ENCODE results near the gene PCBP2. TPM values are rescaled to one million over a fixed set of nuclear protein-coding genes. Genes with fewer than 3 reads are reported as not detected.
A peak's percentile ranks its signal among the peaks of the same experiment; 100 is the strongest.

PCBP2 gene
- total RNA-seq, 6 experiments from 2014 or later, result 254 to 463 (median 347) TPM

- Histone ChIP-seq H3K4me3 (peak within 1 kb of the TSS; percentile 86 to 89 (median 88)), H3K9me3 (no peaks in the 10 kb centered on the region), H3K4me1 (peaks cover 0 to 16% (median 9%) of the 10 kb centered on the region in 4 donors), H3K27me3 (no peaks in the 10 kb centered on the region), H3K27ac (peak within 1 kb of the TSS; percentile 91 to 99 (median 98)), H3K36me3 (peaks cover 0 to 11% (median 2%) of the 10 kb centered on the region in 4 donors)
- intact Hi-C loops (cut with DNase I), result loop anchor here in 1 of 2 donors (10.0 kb wide), 1 partner anchor 176 kb away; the partner anchor contains the start of gene AAAS
- peak; percentile 95 to 98 (median 98) for DNase-seq
- peak; percentile 82 to 90 (median 86) for ATAC-seq
- 0% methylated on average over 39 of the region's 74 CpGs for WGBS (ENCODE audit: insufficient coverage, low coverage, low lambda C conversion rate, missing lambda C conversion rate)
- TF ChIP-seq POLR2A (IDR thresholded peaks at IDR 0.05) (peak; percentile 75), CTCF (IDR thresholded peaks at IDR 0.05) (peak in 1 of 4 donors; percentile 4)
These were observed 49.1 kb downstream of the PCBP2 start, which contains the start of gene TARBP2 for GRCh38 chr12:53500776-53501614. Gene TARBP2, plus strand, starts transcription at chr12:53501283. Its CDS starts 126 bp downstream, at chr12:53501409.

GRCh38 chr12:53501615-53502181 lies 49.8 kb downstream of the PCBP2 start:
- H3K36me3 ChIP-seq, result peaks cover 0 to 11% (median 5%) of the 10 kb centered on the region in 4 donors
- no peaks in the 10 kb centered on the region for H3K27me3 ChIP-seq
- intact Hi-C loops (cut with DNase I), result loop anchor here in 1 of 2 donors (10.0 kb wide), 1 partner anchor 177 kb away; the partner anchor contains the start of gene AAAS
- TF ChIP-seq POLR2A (IDR thresholded peaks at IDR 0.05) (no peak), CTCF (IDR thresholded peaks at IDR 0.05) (no peak)
- peaks cover 0 to 16% (median 9%) of the 10 kb centered on the region in 4 donors for H3K4me1 ChIP-seq
- H3K4me3 ChIP-seq, result peak overlapping the region; percentile 86 to 89 (median 88)
- WGBS (ENCODE audit: insufficient coverage, low coverage, low lambda C conversion rate, missing lambda C conversion rate), result 67% methylated on average over 7 of the region's 10 CpGs
- no peaks in the 10 kb centered on the region for H3K9me3 ChIP-seq
- H3K27ac ChIP-seq, result peak overlapping the region; percentile 91 to 99 (median 98)
- ATAC-seq (no peak), DNase-seq (peak in 1 of 3 donors; percentile 53)

GRCh38 chr12:53502331-53502730 lies 50.4 kb downstream of the PCBP2 start:
- Histone ChIP-seq H3K27me3 (no peaks in the 10 kb centered on the region), H3K36me3 (peaks cover 0 to 11% (median 5%) of the 10 kb centered on the region in 4 donors), H3K4me1 (peaks cover 0 to 16% (median 9%) of the 10 kb centered on the region in 4 donors), H3K4me3 (peak overlapping the region in 2 of 3 donors; percentile 88 to 89), H3K9me3 (no peaks in the 10 kb centered on the region), H3K27ac (peak overlapping the region in 1 of 3 donors; percentile 98)
- intact Hi-C loops (cut with DNase I), result loop anchor here in 1 of 2 donors (10.0 kb wide), 1 partner anchor 178 kb away; the partner anchor contains the start of gene AAAS
- no peak for DNase-seq
- WGBS (ENCODE audit: insufficient coverage, low coverage, low lambda C conversion rate, missing lambda C conversion rate), result 46% methylated on average over 8 of the region's 9 CpGs
- TF ChIP-seq POLR2A (IDR thresholded peaks at IDR 0.05) (no peak), CTCF (IDR thresholded peaks at IDR 0.05) (no peak)
- ATAC-seq, result no peak

- DNase-seq (peak in 1 of 3 donors; percentile 49), ATAC-seq (no peak)
- Histone ChIP-seq H3K27me3 (no peaks in the 10 kb centered on the region), H3K9me3 (no peaks in the 10 kb centered on the region), H3K27ac (peak overlapping the region in 2 of 3 donors; percentile 5 to 57), H3K36me3 (peaks cover 0 to 14% (median 5%) of the 10 kb centered on the region in 4 donors), H3K4me3 (no peak overlapping the region), H3K4me1 (peaks cover 0 to 16% (median 9%) of the 10 kb centered on the region in 4 donors)
- no peak for TF ChIP-seq POLR2A (IDR thresholded peaks at IDR 0.05)
- TF ChIP-seq CTCF (IDR thresholded peaks at IDR 0.05), result no peak
- 71% methylated on average over 5 of the region's 10 CpGs for WGBS (ENCODE audit: insufficient coverage, low coverage, low lambda C conversion rate, missing lambda C conversion rate)
- intact Hi-C loops (cut with DNase I), result loop anchor here in 1 of 2 donors (10.0 kb wide), 1 partner anchor 178 kb away; the partner anchor contains the start of gene AAAS
These were observed 51.3 kb downstream of the PCBP2 start for GRCh38 chr12:53502983-53503728.

Measured in right lobe of liver (tissue), 6 donors.